HK-2 (cell line): ENCODE data around the gene SCYGR3.

Experiments used
- DNase-seq: peaks from one replicate; pipeline ENCODE4 v3.0.0-alpha.2; 2018; ENCODE audit not compliant: unreplicated experiment

SCYGR3 gene, protein sequence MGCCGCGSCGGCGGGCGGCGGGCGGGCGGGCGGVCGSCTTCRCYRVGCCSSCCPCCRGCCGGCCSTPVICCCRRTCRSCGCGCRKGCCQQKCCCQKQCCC

DNA sequence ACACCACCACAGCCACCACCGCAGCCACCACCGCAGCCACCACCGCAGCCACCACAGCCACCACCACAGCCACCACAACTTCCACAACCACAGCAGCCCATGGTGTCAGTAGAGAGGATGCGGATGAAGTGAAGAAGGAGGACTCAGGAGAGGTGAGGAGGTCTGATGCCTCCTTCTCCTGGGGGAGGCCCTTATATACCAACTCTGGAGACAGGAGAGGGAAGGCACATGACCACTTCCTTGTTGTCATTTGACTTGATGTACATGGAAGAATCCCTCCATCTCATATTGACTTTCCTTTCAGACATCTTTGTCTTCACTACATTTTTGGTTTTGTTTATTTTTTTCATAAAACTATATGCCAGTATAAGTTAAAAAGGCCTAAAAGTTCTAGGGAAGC lies at the start of gene SCYGR3:
Gene SCYGR3, minus strand, starts transcription at position 101 of the 400 bp plus-strand sequence. Its CDS starts 0 bp downstream, at position 101.
- no peak for DNase-seq

DNA sequence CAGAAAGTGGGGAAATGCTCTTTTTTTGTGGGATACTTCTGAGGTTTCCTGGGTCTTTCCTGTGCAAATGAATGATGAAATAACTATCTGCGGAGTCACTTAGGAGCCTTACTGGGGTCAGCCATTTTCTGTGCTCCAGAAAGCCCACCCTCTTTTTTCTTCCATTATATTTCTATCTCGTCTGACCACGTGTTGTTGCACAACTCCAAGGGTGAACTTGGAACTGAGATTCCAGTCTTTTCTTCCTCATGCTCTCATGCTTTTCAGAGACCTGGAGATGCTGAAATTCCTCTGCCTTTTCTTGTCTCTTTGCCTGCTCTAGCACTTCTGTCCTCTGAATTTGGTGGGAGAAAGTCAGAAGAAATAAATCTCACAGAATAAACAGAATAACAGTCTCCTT lies 47.2 kb upstream of the SCYGR3 start:
- no peak for DNase-seq

DNA sequence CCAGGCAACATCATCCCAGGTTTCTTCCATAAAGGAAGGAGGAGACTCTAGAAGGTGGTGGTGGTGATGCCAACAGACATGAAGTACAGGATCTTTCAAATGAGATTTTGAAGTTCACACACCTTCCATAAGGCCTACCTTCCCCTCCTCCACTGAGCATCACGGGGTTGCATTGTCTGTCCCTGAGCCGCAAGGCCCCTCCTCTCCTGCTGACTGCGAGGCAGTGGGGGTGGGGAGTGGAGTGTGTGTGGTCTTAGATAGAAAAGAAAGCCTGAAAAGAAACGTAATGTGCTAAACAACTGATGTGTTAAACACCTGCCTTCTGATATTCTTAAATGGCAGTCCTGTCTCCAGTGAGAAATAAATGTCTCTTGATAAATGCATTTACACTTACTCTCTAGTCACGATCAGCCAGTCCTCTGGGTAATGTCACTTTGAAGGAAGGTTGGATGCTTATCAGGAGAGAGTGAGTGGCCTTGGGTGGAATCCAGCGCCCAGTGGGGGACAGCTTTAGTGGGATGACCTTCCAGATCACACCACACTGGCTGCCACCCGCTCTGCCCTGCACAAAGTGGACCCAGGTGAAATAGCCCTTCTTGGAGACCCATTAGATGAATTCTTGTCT lies 46.5 kb upstream of the SCYGR3 start:
- no peak for DNase-seq

DNA sequence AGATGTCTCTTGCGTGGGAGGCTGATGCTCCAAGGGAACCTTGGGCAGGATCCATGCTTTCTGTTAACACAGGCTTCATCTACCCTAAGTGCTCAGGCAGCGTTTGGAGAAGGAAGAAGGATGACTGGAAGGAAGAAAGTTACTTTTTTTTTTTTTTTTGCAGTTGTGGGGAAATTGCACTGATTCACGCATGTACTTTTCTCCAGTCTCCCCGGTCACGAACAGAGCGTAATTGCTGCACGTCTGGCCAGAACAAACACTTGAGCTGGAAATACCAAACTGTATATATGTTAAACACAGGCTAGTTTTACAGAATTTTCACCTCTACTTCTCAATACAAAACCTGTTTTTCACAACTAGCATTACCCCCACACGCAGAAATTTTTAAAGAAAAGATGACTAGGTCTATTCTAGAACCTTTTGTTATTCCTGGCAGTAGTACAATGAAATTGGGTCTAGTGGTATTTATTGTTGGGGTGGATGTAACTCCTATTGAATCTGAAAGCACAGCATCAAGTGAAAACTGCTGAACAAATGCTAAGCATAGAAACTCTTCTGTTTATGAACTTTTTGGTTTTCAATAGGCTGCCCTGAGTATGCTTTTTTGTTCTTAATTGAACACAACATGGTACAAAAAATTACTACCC lies 42.7 kb upstream of the SCYGR3 start:
- no peak for DNase-seq

DNA sequence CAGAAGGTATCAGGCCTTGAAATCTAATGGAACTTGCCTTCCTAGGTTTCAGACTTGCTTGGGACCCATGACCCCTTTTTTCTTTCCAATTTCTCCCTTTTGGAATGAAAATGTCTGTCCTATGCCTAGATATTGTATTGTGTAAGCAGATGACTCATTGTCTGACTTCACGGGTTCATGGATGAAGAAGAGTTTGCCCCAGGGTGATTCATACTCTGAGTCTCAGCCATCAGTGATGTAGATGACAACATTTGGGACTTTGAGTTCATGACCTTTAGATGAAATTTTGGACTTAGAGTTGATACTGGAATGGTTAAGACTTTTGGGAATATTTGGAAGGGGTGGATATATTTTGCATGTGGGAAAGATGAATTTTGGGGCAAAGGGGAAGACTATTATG lies 40.8 kb upstream of the SCYGR3 start:
- DNase-seq = peak; percentile 15

DNA sequence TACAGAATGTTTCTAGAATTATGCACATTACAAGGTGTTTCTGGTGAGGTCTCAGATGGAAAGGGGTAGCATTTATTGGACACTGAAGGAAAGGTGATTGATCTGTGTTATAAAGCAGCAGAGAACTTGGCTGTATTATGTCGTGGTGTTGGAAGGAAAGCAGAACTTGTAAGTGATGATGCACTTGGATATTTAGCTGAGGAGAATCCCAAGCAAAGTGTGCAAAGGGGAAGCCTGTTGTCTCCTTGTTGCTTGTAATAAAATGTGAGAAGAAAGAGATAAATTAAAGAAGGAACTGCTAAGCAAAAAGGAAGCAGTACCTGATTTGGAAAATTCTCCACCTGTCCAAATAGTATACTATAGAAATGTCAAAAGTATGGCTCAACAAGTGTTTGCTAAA lies 39.8 kb upstream of the SCYGR3 start:
- no peak for DNase-seq

DNA sequence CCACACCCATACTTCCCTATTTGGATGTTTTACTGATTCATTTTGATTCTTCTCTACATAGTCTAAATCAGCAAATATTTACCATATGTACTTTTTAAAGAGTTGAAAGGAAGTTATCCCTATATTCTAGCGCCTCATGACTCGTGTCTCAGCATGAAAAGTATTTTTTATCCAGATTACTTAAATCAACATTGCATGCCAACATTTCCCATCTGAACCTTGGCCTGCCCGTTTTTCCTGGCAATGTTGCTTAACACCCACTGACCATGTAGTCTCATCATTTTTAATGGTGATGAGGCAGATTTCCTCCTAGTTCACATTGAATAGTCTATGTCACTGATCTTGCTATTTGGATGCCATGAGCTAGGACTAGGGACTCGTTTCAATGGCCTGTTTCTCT lies 38.8 kb upstream of the SCYGR3 start:
- no peak for DNase-seq

DNA sequence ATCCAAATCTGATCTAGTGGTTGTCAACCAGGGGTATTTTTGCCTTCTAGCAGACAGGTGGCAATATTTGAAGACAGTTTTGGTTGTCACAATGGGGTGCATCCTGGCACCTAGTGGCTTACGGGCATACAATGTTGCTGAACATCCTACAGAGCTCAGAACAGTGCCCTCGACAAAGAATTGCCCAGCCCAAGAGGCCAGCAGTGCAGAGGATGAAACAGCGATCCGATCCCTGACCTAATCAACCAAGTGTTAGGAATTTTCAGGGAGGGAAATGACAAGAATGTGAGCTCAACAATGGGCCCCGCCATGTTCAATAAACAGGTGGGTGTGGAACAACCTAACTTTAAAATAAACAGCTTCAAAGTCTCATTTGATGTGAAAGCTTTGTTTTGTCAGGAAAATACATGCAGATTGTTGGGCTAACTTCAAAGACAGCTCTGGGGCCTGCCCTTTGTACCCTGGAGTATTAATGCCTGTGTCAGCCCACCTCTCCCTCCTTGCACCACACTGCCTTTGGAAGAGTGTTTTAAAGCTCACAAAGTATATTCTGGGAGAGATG lies 29.4 kb upstream of the SCYGR3 start:
- DNase-seq = no peak

DNA sequence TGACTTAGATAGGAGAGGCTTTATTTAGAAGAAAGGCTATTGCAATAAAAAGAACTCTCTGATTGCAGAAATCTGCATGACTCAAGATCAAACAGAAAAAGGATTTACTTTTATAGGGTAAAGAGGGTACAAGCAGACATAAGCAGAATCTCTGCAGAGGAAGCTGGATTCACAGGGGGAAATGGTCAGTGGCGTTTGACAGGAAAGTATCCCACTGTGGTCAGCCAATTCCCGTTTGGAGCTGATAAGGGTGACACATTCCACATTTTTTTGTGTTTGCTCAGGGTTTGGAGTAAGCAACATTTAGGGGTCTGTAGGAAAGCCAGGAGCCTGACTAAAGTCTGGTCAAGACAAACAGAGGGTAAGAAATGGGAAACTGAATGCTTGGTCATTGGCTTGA lies 28.0 kb upstream of the SCYGR3 start:
- DNase-seq = no peak

DNA sequence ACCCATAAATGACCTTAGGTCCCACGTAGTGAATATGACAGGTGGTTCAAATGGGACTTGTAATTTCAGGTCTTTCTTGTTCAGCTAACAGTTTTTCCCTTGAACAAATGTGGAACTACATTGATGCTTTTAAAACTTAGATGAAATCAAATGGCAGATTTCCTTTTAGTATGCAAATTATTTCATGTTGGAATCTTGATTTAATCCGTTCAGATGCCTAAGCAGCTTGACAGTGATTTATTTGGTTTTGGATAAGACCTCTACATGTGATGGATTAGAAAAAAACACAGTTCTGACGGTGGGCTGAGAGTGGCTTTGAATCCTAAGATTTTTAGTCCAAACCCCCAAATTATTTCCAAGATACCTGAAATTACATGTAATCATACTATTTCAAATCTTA lies 19.6 kb upstream of the SCYGR3 start:
- DNase-seq = no peak

DNA sequence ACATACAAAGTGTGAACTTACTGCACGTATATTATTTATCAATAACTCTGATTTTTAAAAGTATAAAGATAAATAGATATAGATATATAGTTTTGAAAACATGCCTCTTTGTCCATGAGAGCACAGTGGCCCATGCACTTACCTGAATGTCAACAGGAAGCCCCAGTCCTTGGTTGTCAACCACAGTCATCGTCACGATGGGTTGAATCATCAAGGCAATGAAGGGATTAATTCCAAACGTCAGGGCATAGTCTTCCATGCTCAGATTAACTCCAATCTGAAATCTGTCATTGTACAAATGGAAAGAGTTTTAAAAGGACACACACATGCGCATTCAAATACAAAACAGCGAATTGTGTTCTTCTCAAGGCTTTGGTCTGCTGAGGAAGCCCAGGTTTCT lies 18.2 kb upstream of the SCYGR3 start:
- no peak for DNase-seq

DNA sequence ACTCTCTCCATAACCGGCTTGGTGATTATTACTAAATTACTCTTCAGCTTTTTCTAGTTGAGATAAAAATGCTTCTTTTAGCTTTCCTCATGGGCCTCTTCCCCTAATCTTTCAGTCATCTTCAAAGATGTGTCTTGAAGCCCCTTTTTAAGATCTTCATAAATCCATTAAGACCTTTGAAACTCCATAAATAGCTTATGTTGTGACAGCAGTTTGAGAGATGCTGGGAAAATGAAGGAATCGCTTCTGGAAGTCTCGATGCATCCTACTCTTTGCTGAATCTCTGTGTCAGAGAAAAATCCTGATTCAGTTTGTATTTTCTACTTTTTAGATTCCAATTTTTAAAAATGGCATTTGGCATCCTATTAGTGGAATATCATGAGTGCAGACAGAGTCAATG lies 15.7 kb upstream of the SCYGR3 start:
- DNase-seq = no peak

DNA sequence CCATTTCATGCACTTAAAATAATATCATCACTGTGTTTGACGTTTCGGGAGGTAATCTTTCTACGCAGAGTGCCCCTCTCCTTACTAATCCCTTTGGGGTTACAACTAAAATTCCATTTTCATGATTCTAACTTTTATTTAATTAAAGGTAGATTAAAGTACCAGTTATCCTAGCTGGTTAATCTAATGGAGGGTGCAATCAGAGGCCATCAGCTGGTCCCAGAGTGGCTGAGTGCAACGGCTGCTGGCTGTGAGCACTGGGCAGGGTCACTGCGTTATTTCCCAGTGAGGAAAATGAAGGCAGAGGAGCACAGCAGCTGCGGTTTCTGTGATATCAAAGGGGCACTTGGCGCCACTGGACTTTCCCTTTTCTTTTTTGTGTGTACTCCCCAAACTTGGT lies 14.8 kb upstream of the SCYGR3 start:
- no peak for DNase-seq

DNA sequence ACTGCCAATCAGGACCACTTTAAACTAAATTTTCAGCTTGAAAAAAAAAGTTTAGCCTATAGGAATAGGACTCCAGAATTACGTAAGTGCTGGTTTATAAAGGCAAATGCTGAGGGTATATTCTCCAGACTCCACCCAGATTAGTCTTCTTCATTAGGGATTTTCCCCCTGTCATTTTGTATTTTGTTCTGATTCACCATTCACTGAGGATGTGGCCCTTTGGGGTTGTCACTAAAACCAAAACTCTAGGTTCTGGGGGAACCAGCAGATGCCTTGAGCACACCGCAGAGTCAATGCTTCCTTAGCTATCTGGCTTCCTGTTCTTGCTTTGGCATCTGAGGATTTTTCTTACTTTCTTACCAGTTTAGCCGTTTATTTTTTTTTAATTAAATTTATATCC lies 13.1 kb upstream of the SCYGR3 start:
- DNase-seq = no peak

DNA sequence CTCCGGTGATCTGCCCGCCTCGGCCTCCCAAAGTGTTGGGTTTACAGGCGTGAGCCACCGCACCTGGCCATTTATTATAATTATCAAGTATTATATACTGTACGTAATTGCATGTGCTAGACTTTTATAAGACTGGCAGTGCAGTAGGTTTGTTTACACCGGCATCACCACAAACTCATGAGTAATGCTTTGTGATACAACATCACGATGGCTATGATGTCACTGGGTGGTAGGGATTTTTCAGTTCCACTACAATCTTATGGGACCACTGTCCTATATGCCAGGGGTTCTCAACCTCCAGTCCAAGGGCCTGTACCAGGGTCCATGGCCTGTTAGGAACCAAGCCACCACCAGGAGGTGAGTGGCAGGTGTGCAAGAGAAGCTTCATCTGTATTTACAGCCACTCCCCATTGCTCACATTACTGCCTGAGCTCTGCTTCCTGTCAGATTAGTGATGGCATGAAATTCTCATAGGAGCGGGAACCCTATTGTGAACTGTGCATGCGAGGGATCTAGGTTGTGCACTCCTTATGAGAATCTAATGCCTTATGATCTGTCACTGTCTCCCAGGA lies 12.0 kb upstream of the SCYGR3 start:
- no peak for DNase-seq

DNA sequence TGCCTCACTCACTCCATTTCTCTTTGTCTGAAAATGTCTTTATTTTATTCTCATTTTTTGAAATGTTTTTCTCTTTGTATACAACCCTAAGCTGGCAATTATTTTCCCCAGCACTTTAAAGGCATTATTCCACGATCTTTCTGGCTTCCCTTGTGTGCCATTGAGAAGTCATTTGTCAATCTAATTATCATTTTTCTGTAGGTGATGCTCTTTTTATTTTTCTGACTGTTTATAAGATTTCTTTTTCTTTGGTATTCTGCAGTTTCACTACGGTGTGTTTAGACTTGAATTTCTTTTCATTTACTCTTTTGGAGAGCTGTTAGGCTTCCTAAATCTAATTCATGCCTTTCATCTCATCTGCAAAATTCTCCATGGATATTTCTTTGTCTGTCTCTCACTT lies 10.8 kb upstream of the SCYGR3 start:
- DNase-seq = no peak

DNA sequence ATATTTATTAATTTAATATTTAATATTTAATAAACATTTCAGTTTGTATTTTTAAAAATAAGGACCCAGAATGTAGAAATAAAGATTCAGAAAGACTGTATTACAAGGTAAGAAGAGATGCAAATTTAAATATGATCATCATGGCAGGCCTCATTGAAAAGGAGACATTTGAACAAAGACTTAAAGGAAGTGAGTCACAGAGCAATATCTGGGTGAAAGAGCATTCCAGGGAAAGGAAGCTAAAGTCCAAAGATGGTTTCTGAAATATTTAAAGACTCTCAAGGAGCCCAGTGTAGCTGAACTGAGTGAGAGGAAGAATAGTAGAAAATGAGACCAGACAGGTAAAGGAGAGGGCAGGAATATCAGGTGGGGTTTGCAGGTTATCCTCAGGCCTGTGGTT lies 8.6 kb upstream of the SCYGR3 start:
- DNase-seq = no peak

DNA sequence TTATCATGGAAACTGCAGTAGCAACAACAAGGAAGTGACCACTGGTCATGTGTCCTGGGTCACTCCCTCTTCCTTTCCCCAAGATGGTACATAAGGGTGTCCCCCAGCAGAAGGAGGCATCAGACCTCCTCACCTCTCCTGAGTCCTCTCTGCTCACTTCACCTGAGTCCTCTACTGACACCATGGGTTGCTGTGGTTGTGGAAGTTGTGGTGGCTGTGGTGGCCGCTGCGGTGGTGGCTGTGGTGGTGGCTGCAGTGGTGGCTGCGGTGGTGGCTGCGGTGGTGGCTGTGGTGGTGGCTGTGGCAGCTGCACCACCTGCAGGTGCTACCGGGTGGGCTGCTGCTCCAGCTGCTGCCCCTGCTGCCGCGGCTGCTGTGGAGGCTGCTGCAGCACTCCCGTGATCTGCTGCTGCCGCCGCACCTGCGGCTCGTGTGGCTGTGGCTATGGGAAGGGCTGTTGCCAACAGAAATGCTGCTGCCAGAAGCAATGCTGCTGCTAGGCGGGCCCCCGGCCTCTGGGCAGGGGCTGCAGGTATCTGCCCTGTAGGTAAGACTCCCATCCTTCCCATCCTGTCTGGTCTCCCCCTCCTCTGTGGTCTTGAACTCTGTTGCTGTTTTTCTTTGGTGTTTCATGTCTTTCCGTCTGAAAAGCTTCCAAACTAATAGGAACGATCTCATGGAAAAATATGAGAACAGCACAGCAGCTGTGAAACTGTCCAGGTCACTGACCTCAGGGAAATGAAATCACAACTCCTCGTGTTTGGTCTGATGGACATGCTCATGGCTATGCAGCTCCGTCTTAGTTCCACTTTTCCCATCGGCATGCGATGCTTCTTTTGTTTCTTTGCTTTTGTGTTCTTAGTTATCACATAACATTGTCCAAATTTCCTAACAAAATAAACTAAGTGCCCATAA lies 2.9 kb upstream of the SCYGR3 start, which contains the start of gene SCYGR4:
Gene SCYGR4, plus strand, starts transcription at position 183 of the 915 bp plus-strand sequence. Its CDS starts 0 bp downstream, at position 183.
- no peak for DNase-seq

DNA sequence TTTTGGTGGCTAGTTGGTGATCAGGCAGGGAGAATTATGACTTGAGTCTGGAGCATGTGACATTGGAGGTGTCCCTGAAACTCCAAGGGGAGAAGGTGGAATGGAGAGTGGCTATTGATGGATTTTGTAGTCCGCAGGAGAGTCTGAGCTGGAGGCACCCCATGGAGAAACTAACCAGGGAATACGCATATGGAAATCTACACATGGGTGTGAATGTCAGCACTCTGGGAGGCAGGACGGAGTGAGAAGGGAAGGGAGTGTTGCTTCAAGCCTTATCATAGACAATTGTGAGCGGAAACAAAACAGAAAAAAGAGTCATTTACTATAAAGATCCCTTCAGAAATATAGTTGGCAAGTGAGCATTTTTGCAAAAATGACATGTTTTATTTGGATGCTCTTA lies 2.0 kb upstream of the SCYGR3 start:
- DNase-seq = no peak

DNA sequence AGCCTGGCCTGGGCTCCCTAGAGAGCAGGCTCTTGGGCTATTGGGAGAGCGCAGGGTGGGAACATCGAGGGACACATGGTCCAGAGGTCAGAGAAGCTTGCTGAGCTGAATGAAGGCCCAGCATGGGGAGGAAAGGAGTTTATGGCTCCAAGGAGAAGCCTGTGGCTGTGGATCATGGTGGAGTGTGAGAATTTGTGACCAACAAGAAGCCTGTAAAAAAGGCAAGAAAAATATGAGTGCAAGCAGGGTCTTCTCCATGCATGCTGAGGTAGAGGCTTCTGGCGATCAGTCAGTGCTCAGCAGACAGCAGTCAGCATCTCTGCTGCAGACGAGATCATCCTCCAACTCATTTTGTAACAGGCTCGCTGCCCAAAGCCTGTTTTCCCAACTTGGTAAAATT lies 1.3 kb upstream of the SCYGR3 start:
- no peak for DNase-seq

DNA sequence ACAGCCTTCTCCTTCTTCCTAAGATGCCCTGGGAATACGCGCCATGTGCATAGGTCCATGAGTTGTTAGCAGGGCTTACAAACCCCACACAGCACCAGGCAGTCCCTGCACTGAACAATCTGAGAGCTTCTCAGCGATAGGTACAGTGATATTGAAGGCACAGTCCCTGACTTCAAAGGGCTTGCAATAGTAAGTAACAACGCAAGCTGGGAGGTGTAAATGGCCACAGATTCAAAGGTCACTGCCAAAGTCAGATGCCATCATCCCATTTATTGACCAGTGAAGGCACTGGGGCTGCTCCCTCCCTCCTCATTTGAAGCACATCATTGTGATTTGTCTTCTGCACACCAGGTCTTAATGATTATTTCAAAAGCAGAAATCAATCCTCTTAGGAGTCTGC lies 541 bp upstream of the SCYGR3 start:
- DNase-seq = no peak

DNA sequence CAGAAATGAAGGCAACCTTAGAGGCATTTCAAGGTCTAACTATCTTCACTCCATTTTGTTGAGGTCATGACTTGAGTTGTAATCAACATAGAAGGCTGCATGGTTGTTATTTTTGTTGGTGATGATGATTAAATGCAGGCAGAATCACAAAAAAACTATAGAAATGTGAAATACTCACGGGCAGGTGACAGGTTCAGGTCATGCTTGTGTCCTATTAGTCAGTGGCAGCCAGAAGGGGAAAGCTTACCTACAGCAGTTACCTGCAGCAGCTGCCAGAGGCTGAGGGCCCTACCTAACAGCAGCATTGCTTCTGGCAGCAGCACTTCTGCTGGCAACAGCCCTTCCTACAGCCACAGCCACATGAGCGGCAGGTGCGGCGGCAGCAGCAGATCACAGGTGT lies 394 bp downstream of the SCYGR3 start:
- DNase-seq = no peak
